RWPE1 (cell line): ENCODE results near the gene PDSS2.

Experiments used
- CTCF ChIA-PET: fragments of 350-600 bp; sonication (Branson Sonifier 250); formaldehyde crosslinking; extraction: SDS; loops from one replicate; lab custom pipeline; 2021; lab: Yijun Ruan, JAX
- POLR2A ChIA-PET: fragments of 400-600 bp; formaldehyde crosslinking; extraction: SDS; loops from one replicate; lab custom pipeline; 2020; ENCODE audit warnings: antibody characterized with exemption; ENCODE audit not compliant: low non-redundant PET; lab: Yijun Ruan, JAX
- DNase-seq: peaks from one replicate; pipeline ENCODE4 v3.0.0; 2012; ENCODE audit warnings: low spot score
- H3K27ac ChIP-seq: fragments of 450-650 bp; 2 replicates; pipeline ENCODE4 v1.5.1; 2017
- CTCF ChIP-seq: fragments of 450-650 bp; conservative IDR thresholded peaks from 2 replicates; pipeline ENCODE4 v1.5.1; 2017; ENCODE audit warnings: low read depth, mild to moderate bottlenecking

Gene PDSS2

GRCh38 chr6:107459283-107460082 lies at the start of gene PDSS2:
Gene PDSS2 (minus strand): TSS chr6:107459564. CDS start chr6:107459285, 279 bp downstream.
- ChIA-PET CTCF (interaction anchor here (0.6 to 1.9 kb wide), 7 partner anchors 28 to 353 kb away, joined by 3 to 7 read pairs (median 3); no protein-coding TSS in a partner anchor), POLR2A (interaction anchor here (0.6 to 1.1 kb wide), 4 partner anchors 10 to 328 kb away, joined by 3 to 5 read pairs (median 3); no protein-coding TSS in a partner anchor)
- peak; percentile 97 for DNase-seq
- TF ChIP-seq CTCF: peak; percentile 58
- H3K27ac ChIP-seq: peak within 1 kb of the TSS; percentile 80

- H3K27ac ChIP-seq: no peak overlapping the region
- DNase-seq: peak; percentile 59
- no peak for TF ChIP-seq CTCF
- CTCF ChIA-PET: no interaction called here
- POLR2A ChIA-PET: no interaction called here
These were observed 46.8 kb upstream of the PDSS2 start for GRCh38 chr6:107506145-107506544.

- no peak for DNase-seq
- ChIA-PET POLR2A (no interaction called here), CTCF (interaction anchor here (0.7 kb wide), 1 partner anchor 159 kb away, joined by 3 read pairs; no protein-coding TSS in a partner anchor)
These were observed 45.1 kb upstream of the PDSS2 start for GRCh38 chr6:107504270-107505026.

GRCh38 chr6:107496892-107497684 lies 37.7 kb upstream of the PDSS2 start:
- ChIA-PET POLR2A (no interaction called here), CTCF (no interaction called here)
- no peak overlapping the region for H3K27ac ChIP-seq
- DNase-seq: no peak
- TF ChIP-seq CTCF: no peak

More at GRCh38 chr6:107504270-107505026, 45.1 kb upstream of the PDSS2 start:
- TF ChIP-seq CTCF: no peak
- H3K27ac ChIP-seq: no peak overlapping the region

GRCh38 chr6:107495971-107496370 lies 36.6 kb upstream of the PDSS2 start:
- CTCF ChIA-PET: no interaction called here
- POLR2A ChIA-PET: no interaction called here
- no peak overlapping the region for H3K27ac ChIP-seq
- no peak for TF ChIP-seq CTCF
- no peak for DNase-seq
